Measurements from ENCODE around the gene RBCK1.

DNA sequence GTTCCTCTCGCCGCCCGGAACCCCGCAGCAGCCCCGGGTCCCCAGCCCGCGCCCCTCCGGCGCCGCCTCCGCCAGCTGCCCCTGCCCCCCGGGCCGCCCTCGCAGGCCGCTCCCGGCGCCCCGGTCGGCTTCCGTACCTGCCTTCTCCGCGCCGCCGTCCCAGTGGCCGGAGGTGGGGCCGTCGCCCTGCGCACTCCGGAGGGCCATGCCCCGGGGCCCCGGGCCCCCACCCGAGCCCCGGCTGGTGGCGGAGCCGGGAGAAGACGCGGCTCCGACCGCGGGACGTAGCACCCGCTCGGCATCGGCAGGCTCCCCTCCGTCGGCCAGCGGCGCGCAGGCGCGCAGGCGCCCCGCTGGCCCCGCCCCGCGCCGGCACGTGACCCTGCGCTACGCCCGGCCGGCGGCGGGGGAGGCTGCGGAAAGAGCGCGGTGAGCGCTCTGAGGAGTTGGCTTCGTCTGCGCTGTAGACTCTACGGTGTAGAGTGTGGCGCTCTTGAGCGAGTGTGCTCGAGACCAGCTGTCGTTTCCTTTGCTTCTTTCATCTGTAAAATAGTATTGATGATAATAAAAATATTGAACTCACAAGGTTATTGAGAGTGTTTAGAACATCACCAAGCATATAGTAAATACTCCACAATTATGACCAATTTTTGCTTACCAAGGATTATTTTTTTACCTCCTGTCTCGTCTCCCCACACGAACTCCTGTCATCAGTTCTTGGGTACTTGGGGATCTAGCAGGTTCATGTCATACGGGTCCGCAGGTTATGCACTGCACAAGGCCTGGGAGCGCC is 54.3 kb downstream of the RBCK1 start, which contains the start of gene TBC1D20:
- TF ChIP-seq, protein P1, sequence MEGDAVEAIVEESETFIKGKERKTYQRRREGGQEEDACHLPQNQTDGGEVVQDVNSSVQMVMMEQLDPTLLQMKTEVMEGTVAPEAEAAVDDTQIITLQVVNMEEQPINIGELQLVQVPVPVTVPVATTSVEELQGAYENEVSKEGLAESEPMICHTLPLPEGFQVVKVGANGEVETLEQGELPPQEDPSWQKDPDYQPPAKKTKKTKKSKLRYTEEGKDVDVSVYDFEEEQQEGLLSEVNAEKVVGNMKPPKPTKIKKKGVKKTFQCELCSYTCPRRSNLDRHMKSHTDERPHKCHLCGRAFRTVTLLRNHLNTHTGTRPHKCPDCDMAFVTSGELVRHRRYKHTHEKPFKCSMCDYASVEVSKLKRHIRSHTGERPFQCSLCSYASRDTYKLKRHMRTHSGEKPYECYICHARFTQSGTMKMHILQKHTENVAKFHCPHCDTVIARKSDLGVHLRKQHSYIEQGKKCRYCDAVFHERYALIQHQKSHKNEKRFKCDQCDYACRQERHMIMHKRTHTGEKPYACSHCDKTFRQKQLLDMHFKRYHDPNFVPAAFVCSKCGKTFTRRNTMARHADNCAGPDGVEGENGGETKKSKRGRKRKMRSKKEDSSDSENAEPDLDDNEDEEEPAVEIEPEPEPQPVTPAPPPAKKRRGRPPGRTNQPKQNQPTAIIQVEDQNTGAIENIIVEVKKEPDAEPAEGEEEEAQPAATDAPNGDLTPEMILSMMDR (IDR thresholded peaks at IDR 0.05): peak in 4 of 12 donors; percentile 24 to 41 (median 32)
- TF ChIP-seq POLR2A (IDR thresholded peaks at IDR 0.05): peak; percentile 12 to 84
